HG02571 (cell line): ENCODE results near the gene CDH12.
"Not testable (repeated sequence)": the region's sequence is repeated elsewhere in the genome, so short reads cannot be mapped to it uniquely, and the experiment has no call there.

Source experiments
- ATAC-seq: cut with Tn5 transposase; IDR thresholded peaks from one replicate; pipeline ENCODE4 v1.9.1; 2021; ENCODE audit warnings: mild to moderate bottlenecking, moderate library complexity; ENCODE audit not compliant: unreplicated experiment

The CDH12 gene

DNA sequence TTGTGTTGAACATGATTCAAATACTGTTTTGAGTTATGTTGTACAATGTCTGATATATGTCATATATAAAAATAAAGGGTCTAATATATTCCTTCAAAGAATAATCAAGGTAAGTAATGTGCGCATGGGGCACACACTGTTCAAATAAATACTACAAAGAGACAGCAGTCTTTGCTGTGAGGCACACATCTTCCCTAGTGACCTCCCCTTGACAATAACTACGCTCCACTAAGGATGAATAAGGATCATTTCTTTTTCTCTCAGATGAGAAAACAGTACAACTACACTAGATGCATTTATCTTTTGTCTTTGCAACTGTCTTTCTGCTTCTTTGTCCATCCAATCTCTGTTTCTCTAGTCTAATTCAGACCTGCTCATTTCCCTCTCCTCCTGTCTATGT is 684.4 kb downstream of the CDH12 start:
- not testable (repeated sequence) for ATAC-seq

DNA sequence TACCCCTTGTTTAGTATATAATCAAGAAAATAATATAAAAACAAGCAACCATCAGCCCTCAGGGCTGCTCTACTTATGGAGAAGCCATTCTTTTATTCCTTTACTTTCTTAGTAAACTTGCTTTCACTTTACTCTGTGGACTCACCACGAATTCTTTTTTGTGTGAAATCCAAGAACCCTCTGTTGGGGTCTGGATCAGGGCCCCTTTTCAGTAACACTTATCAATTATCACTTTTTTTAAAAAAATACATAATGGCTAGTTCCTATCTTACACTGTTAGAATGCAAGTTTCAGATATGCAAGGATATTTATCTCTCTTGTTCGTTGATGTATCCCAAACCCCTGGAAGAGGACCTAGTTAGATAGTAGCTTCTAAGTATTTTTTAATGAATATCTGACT is 687.2 kb downstream of the CDH12 start:
- ATAC-seq = not testable (repeated sequence)

DNA sequence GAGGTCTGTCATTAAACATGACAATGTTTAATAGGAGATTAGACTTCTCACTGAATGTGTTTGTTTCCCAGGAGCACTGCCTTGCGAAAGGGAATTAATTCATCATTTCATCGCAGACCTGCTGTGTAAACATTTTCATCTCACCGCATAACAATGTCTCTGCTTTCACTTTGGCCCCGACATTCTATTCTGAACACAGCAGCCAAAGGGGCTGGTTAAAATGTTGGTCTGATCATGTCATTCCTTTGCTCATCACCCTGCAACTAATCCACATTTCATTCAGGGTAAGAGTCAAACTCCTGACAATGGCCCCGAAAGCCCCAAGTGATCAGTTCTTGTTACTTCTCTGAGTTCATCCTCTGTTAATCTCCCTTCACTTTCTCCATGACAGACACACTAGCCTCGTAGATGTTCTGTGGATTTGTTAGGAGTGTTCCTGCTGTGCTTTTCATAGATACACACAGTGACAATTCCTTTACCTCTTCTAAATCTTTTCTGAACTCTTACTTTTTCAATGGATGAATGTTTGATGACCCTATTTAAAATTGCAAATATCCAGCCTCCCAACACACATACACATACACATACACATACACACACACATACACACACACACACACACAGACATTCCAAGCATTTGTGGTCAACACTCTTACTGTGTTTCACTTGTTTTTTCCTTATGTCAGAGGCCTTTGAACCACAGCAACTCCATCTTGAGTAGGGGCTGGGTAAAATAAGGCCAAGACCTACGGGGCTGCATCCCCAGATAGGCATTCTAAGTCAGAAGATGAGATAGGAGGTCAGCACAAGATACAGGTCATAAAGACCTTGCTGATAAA is 688.0 kb downstream of the CDH12 start:
- ATAC-seq = not testable (repeated sequence)

DNA sequence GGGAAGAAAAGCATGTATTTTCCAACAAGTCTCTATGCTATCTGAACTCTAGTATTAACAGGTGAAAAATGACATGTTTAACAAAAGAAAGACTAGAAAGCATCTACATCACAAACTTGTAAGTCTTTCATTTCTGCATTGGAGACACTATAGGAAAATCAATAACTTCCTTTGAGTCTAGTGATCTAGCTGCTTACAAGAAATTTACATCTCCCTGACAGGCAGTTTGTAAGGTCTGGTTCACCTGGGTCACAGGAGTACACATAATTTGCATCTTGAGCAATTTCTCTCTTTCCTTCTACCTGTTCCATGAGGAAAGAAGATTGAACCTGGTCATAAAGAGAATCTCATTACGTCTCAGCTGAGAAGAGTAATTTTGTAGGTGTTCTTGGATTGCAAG is 696.2 kb downstream of the CDH12 start:
- not testable (repeated sequence) for ATAC-seq

DNA sequence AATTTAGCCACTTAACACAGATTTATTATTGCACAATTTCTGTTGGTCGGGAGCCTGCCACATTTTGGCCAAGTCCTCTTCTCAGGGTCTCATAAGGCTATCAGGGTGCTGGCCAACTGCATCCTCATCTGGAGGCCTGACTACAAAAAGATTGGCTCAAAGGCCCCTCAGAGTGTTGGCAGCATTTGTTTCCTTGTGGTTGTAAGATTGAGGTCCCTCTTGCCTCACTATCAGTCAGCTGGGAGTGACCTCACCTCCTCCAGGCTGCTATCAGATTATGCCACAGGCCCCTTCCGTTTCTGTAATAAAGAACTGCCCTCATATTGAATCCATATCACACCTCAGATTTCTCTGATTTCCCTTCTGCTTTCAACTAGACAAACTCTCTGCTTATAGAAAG is 698.4 kb downstream of the CDH12 start:
- not testable (repeated sequence) for ATAC-seq

DNA sequence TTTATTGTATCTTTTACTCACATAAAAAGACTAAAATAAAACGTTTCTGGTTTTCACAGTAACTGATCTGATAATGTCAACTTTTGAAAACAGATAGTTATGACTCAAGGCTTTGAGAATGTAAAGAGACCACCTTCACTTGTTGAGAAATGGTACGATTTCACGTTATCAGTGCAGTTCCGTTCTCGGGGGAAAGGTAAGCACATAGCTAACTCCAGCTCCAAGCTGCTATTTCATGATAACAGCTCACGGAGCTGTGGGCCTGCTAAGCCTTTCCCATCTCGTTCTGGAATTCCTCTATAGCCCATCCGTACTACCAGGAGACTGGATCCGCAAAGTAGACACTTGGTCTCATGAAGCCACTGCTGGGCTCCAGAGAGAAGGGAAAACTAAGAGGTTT is 701.3 kb downstream of the CDH12 start:
- ATAC-seq = not testable (repeated sequence)

DNA sequence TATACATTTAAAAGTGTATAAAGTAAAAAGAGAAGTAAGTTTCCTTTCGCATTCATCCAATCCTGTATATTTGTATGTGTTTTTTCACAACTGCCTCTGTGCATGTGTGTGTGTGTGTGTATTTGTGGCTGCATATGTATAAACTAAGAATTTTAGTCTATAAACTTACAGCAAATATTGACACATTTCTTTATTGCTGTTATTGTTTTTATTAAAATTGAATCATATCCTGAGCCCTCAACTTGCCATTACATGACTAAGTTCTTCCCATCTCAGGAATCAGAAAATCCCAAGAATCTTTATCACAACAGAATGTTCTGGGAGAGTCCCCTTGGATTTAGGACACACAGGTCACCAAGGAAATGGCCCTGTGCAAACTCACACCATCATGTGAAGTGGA is 712.7 kb downstream of the CDH12 start:
- not testable (repeated sequence) for ATAC-seq

DNA sequence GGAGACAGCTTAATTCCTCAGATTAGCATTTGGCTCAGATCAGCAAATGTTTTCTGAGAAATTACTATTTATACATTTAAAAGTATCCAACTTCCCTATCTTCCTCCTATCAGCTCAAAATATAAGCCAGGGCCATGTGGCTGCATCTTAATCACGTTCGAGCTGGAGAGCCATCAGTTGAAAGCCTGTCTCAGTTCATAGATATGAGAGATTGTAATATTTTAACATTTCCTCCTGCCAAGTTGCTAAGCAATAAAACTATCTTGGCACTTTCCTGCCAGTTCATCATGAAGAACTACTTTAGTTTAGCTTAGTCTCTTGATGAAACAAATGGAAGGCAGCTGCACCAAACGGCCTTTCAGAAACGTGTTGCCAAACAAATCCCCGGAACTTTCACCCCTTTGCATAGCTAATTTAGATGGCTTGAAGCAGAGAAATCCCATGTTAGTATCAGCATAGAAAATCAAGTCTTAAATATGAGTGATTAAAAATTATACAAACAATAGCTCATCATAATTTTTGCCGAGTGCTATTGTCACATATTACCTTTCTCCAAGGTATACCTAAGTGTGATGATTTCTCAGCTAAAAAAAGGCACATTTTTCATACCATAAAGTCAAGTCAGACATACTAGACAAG is 713.4 kb downstream of the CDH12 start:
- ATAC-seq = not testable (repeated sequence)

DNA sequence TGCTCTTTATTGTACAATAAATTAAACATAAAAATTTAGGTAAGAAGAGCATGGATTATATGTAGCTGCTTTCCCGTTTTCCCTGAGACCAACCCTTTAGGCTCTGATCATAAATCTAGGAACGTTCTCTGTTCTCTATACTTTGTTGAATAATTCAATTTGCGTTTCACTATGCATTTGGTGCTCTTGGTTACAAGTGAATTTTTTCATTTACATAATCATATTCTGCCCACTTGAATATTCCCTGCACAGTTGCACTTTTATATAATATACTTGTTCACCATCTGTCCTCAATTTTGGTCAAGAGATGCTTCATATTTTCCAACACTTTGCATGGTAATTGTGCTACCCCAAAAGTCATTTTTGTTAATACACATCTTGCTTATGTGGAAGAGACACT is 741.8 kb downstream of the CDH12 start:
- ATAC-seq = no peak

DNA sequence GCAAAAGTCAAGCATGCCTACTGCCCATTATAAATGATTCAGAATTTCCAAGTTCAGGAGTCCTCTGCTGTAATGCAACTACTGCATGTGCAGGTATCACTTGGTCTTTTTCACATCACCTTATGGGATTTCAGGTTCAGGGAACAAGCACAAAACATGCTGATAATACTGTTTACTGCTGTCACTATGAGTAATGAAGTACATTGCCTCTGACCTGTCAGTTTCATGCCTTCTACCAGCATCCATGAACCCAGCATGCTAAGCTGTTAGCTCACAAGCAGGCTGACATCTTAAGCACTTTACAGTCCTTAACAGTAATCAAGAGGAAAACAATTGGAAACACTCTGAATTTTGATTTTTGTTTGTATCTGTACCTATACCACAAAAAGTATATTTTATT is 743.8 kb downstream of the CDH12 start:
- ATAC-seq = no peak

DNA sequence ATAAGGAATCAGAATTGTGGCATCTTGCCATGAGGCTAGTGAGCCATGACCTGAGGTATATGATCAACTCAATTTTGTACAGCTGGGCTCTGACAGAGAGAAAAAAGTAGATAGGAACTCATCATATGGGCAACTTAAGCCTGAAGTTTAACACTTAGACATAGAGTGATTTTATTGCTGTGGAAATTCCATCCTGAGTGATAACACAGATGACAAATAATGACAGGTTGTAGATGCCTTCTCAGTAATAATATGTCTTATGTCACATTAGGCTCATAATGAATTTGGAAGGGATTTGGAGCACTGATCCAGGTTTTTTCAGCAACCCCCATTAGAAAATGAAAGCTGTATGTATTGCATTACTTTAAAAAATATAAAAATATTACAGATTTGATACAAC is 744.6 kb downstream of the CDH12 start:
- no peak for ATAC-seq

DNA sequence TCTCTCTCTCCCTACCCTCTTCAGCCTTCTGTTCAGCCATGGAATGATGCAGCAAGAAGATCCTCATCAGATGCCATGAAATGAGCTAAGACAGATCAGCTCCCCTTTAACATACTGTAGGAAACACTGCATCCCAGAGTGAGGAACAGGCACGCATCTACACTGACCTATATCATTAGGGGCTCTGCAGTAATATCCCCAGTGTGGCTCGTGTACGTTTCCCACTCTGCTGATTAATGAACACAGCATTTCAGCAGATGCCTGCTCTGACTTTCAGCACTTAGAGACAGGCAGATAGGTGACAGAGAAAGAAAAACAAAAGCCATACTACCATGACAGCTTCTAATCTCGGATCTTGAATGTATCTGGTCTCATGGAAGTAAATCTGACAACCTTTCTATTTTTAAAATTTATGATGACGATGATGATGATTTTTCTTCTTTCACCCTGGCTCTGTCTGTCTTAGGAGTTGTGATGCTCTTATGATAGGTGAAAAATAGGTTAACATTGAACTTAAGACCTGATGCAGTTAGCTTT is 750.3 kb downstream of the CDH12 start:
- ATAC-seq = no peak

DNA sequence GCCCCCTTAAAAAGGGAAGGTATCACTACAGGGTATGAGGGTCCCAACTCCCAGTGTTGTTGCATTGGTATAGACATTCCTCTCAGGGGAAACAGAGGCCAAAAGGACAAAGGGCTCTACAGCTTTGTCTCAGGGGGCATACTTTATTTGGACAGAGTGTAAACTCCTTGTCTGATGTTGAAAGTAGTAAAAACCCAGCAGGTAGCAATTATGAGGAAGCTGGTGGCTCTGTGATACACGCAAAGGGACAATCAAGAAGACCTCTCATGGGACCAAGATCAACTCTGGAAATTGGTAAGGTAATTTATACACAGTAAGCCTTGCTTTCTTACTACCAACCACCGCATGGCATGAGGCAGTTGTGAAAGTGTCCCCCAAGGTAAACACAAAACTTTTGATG is 764.6 kb downstream of the CDH12 start:
- no peak for ATAC-seq

DNA sequence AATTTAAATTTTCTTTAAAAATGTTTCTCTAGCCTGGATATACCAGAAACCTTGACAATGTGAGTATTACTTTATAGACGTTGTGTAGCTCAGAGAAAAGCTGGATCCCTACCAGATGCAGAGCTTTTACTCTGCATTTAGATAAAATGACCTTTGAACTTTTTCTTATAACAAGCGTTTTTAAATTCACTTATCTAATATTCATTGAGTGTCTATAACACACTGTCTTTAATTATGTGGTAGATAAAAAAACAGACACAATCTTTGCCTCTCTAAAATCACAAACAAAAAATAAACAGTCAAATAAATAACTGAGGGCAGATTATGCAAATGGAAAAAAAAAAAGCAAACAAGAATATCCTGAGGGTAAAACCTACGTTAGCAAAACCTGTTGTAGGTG is 773.6 kb downstream of the CDH12 start:
- no peak for ATAC-seq

DNA sequence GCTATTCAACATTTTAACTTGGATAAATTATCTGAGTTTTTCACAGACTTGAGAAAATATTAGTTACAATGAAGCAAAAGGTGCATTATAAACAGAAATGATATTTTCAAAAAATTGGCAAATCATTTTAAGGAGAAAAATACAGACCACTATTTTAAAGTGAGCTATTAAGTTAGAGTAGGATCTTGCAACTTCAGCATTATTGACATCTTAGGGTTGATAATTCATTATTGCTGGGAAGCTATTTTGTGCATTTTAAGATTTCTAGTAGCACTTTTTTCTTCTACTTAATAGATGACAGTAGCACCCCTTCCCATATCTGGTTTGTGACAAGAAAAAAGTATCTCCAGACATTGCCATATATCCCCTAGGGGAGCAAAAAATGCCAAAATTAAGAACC is 774.1 kb downstream of the CDH12 start:
- no peak for ATAC-seq

DNA sequence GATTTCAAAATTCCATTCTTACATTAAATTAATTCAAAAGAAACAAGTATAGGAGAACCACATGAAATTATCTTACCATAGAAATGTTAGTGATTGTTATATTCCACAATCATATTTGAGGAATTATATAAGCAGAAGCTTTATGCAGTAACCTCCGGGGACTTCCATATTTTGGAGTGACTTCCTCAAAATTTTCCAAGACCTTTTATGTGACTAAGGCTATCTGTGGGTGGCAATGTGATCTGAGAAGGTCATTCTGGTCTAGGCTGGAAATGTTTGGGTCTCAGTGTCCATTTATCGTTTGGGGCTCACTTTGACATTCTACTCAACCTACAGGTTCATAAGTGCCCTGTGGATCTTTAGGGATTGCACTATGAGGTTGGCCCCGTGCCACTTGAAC is 776.6 kb downstream of the CDH12 start:
- ATAC-seq = no peak

DNA sequence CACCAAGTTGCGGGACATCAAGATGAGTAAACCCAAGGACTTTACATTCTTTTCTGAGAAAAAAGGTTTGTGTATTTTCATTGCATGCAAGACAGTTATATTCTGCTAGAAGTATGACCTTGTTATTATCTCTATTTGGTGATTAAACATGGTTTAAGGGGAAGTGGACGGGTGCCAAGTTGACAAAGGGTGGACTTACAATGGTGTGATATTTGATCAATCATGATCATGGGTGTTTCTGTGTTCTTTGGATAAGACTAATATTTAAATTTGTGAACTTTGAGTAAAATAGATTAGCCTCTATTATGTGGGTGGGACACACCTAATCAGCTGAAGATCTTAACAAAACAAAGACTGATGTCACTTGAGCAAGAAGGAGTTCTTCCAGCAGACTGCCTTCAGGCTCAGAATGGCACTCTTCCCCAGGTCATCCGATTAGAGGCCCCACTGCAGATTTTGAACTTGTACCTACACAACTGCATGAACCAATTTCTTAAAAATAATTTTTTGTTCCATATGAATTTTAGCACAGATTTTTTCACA is 782.9 kb downstream of the CDH12 start:
- ATAC-seq = no peak

DNA sequence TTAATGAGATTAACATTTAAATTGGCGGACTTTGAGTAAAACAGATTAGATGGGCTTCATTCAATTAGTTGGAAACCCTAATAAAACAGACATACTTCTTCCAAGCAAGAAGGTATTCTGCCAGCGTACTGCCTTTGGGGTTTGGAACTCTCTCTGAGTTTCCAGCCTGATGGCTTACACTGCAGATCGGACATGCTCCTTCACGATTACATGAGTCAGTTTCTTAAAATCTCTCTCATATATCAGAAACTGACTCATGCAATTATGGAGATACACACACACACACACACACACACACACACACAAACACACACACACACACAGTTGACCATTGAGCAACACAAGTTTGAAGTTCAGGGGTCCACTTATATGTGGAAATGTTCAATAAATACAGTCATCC is 789.4 kb downstream of the CDH12 start:
- no peak for ATAC-seq

DNA sequence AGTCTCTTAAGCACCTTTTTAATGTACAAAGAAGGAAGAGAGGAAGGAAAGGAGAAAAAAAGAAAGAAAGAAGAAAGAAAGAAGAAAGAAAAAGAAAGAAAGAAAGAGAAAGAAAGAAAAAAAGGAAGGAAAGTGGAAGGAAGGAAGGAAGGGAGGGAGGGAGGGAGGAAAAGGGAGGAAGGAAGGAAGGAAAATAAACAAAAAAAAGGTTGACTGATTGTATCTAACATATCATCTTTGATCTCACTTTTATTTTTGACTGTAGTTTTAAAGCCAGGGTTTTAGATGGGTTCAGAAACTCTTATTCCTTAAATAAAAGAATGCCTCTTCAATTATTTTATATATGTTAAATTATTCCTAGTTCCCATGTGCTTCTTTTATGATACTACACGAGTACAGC is 794.5 kb downstream of the CDH12 start:
- no peak for ATAC-seq

DNA sequence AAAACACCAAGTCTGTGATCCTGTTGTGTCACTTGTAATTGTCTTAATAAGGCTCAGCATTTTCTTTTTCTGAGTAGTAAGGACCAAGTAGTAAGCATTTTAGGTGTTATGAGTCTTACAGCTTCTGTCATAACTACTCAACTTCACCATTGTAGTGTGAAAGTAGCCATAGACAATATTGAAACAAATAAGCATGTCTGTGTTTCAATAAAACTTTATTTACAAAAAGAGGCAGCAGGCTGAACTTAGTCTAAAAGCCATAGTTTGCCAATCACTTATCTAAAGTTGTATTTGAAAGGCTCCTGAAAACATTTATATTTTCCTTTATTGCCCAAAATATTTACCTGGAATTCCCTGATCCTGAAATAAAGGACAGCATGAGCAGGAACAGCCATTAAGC is 796.1 kb downstream of the CDH12 start:
- ATAC-seq = no peak

DNA sequence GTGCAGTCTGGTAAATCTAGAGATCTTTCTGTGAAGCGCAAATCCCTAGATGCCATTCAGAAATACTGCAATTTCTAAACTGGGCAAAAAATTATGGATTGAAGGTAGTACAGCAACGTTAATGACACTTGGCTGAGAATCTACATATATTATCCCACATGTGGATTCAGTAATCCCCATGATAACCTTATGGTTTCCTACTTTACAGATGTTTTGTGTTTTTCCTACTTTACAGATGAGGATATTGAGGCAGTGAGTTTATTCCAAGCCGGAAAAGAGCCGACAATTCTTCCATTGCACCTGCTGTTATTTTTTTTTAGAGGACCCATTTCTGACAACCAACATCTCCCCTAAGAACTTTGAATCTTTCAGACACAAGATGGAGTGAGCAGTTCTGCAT is 796.5 kb downstream of the CDH12 start:
- no peak for ATAC-seq

DNA sequence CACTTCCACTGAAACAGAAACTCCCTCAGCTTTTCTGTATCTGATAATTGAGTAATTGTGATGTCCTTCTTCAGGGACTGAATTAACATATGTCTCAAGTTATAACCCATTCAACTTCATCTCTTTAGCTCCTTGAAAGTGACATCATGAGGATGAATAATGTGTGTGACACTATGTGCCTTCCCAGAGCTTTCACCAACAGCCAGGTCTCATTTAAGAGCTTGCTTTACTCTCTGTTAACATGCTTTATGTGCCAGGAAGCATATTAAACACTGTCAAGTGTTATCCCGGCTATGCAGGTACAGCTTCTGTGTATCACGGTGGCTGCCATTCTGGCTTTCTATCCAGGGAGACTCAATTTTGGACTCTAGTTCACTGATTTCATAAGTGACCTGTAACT is 799.9 kb downstream of the CDH12 start:
- ATAC-seq = no peak
